Motor neuron (in vitro differentiated cells): ENCODE data around the gene CPZ. TPM values are rescaled to one million over a fixed set of nuclear protein-coding genes. Genes with fewer than 3 reads are reported as not detected.
A peak's percentile ranks its signal among the peaks of the same experiment; 100 is the strongest.

ENCODE experiments used
- ATAC-seq, 8 experiments: fragments of 200-7000 bp; cut with Tn5 transposase; replicated peaks in 6 of 8; 2 replicates each; pipeline ENCODE4 v1.8.0; 2021; ENCODE audit warnings: mild to moderate bottlenecking in 8 of 8, moderate library complexity in 8 of 8
- H3K27ac ChIP-seq, 2 donors: fragments of 250-450 bp; sonication (Bioruptor Pico); 2 replicates each; pipeline ENCODE4 v1.9.0; 2021; ENCODE audit warnings: antibody characterized with exemption in 2 of 2, mild to moderate bottlenecking in 2 of 2, moderate library complexity in 1 of 2
- H3K4me1 ChIP-seq, 2 donors: fragments of 250-450 bp; sonication (Bioruptor Pico); replicated peaks in 1 of 2; 2 replicates each; pipeline ENCODE4 v1.6.1; 2021; ENCODE audit warnings: antibody characterized with exemption in 2 of 2, mild to moderate bottlenecking in 2 of 2, moderate library complexity in 1 of 2
- H3K4me3 ChIP-seq, 5 donors: fragments of 250-450 bp; sonication (Bioruptor Pico); 2 replicates each; pipeline ENCODE4 v1.9.0; 2021; ENCODE audit warnings: antibody characterized with exemption in 5 of 5, mild to moderate bottlenecking in 5 of 5, moderate library complexity in 4 of 5
- WGBS, 10 experiments: fragments of 450-650 bp; shearing (Covaris generic); methylation state at CpG; one replicate each; pipeline ENCODE4 v1.0.0; 2022; 5-methylcytosine and 5-hydroxymethylcytosine counted together
- in situ Hi-C, 9 experiments: fragments of 400-800 bp; cut with MboI; loops; one replicate each; pipeline ENCODE4 v1.15.0; 2021; ENCODE audit warnings: low sequenced_read_pairs in 9 of 9, low pct_unique_long_range_greater_than_20kb in 2 of 9; ENCODE audit not compliant: unreplicated experiment in 9 of 9
- total RNA-seq, 8 experiments: library from RNA; unstranded; fragments of 300-600 nt; gene quantifications; 2 replicates each; pipeline versions ENCODE4 v1.2.3 to v1.2.4, GENCODE V29; 2022

Gene CPZ
- total RNA-seq, 8 experiments from 2014 or later: 0.11 to 48.4 (median 1.4) TPM; not detected in 2

DNA sequence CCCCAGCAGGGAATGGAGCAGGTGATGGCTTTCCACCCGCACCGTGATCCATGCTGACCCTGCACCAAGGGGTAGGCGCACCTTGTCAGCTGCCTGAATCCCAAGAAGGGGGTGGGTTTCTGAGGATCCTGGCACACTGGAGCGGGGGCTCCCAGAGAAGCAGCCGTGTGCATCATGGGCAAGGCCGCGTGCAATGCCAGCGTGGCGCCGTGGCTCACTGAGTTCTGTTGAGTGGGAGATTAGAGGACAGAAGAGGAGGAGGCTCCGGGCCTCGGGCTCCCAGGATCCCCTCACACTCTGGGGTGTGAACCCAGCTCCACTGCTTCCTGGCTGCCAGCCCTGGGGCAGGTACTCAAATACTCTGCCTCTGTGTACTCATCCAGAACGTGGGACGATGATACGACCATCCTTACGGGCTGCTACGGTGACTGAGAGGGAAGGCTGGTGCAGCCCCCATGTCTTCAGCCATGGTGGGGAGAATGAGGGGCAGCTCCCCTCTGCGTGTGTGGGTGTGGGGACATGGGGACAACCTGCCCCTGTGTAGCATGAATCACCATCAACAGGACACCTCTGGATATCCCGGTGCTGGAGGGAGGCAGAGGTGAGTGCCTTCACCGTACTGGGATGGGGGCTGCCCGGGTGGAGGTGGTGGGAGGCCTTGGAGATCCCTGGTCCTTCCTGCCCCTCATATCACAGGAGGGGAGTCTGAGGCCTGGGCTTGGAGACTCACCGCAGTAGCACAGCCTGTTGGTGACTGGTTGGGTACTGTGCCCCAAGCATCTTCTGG, 52.6 kb downstream of the CPZ start:
- in situ Hi-C loops: no loop called here
- no peak for ATAC-seq
- Histone ChIP-seq H3K4me3 (no peak overlapping the region), H3K27ac (no peak overlapping the region), H3K4me1 (no peaks in the 10 kb centered on the region)
- 65 to 92% methylated on average over 5 to 6 of the region's 22 CpGs; no CpG with 5 or more reads in 8 of the 10 experiments for WGBS, 10 experiments

- in situ Hi-C loops: no loop called here
- H3K27ac ChIP-seq: no peak overlapping the region
- no peak for ATAC-seq
- no peaks in the 10 kb centered on the region for H3K4me1 ChIP-seq
- WGBS, 10 experiments: 86 to 93% (median 90%) methylated on average over 2 to 4 of the region's 16 CpGs; no CpG with 5 or more reads in 6 of the 10 experiments
- H3K4me3 ChIP-seq: no peak overlapping the region
Observed at GRCh38 chr4:8645753-8646124, 53.2 kb downstream of the CPZ start.

DNA sequence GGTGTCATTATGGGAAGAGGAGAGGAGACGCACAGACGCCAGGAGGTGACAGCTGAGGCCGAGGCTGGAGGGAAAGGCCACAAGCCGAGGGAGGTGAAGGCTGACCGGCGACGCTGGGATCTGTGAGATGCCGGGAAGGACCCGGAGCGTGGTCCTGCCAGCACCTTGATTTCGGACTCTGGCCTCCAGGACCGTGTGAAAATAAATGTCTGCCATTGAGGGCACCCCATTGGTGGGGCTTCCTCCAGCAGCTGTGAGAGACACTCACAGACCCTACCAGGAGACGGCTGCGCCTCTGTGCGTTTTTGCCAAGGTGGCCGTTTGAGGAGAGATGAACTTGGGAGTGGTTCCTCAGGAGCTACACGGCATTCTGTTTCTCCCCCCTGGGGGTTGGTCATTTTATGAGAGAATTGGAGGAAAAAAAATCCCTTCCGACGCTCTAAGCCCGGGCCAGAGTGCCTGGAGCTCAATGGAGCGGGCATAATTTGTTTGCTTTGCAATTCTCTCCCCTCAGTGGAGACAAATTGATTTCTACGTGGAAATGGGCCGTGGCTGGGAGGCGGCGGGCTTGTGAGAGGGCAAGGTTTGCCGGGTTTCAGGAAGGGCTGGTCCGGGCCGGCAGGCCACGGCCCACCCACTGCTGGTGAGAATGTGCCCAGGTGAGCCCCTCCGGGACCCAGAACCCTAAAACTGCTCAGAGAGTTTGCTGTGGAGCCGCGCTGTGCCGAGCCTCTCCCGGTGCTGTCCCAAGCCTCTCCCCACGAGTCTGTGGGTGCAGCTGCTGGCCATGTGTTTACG, 53.9 kb downstream of the CPZ start:
- Histone ChIP-seq H3K4me1 (no peaks in the 10 kb centered on the region), H3K27ac (no peak overlapping the region), H3K4me3 (no peak overlapping the region)
- WGBS, 10 experiments: 20 to 91% (median 55%) methylated on average over 1 to 11 of the region's 36 CpGs; no CpG with 5 or more reads in 1 of the 10 experiments
- in situ Hi-C loops: no loop called here
- peak in 5 of 8 experiments; percentile 48 to 89 (median 54) for ATAC-seq

DNA sequence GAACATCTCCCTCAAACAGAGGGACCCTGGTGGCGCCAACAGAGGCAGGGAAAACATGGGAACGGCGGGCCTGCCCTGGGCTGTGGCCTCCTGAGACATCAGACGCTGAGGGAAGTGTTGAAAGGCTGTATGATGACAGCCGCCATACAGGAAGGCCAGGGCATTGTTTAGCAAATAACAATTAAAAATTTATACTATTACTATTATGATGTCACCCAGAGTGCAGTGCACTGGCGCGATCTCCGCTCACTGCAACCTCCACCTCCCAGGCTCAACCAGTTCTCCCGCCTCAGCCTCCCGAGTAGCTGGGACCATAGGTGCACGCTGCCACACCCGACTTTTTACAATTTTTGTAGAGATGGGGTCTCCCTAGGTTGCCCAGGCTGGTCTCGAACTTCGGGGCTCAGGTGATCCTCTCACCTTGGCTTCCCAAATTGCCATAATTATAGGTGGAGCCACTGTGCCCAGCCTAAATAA, 54.6 kb downstream of the CPZ start:
- no peak overlapping the region for H3K27ac ChIP-seq

DNA sequence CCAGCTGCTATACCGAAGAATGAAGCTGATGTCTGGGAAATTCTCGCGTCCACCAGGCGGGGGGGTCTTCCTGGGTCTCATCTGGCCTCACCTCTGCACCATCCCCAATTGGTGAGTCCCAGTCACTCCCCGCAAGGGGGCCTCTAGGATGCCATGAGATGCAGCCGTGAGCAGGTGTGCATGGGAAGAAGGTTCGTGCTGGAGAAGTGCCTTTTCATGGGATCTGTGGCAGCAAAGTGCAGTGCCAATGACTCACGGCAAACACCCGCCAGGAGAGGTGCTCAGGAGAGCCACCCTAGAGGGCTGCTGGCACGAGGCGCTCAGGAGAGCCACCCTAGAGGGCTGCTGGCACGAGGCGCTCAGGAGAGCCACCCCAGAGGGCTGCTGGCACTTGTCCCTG, 55.1 kb downstream of the CPZ start:
- Histone ChIP-seq H3K4me1 (no peaks in the 10 kb centered on the region), H3K4me3 (no peak overlapping the region), H3K27ac (no peak overlapping the region)
- in situ Hi-C loops: no loop called here
- ATAC-seq: no peak
- WGBS, 10 experiments: 53 to 100% (median 69%) methylated on average over 1 to 9 of the region's 13 CpGs; no CpG with 5 or more reads in 7 of the 10 experiments

More for the DNA sequence above, 54.6 kb downstream of the CPZ start:
- ATAC-seq: no peak
- in situ Hi-C loops: no loop called here
- H3K4me3 ChIP-seq: no peak overlapping the region
- H3K4me1 ChIP-seq: no peaks in the 10 kb centered on the region
- 0 to 89% (median 74%) methylated on average over 3 to 9 of the region's 14 CpGs; no CpG with 5 or more reads in 5 of the 10 experiments for WGBS, 10 experiments

DNA sequence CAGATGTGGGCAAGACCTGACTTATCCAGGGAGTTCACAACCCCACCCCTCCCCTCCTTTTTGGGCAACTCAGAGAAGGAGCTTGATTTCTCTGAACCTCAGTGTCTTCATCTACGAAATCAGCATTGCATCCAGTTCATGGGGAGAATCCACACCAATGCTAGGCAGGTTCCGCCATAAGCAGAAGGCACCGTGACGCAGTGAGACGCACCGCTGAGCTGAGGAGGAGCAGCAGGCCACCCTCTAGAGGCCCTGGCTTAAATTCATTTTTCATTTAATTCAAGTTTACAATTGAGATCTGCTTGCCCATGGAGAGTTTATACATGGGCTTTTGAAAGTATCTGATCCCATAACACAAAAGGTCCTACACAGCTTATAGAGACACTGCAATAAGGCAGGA, 55.7 kb downstream of the CPZ start:
- Histone ChIP-seq H3K4me3 (no peak overlapping the region), H3K4me1 (no peaks in the 10 kb centered on the region), H3K27ac (no peak overlapping the region)
- WGBS, 10 experiments: 70 to 100% (median 83%) methylated on average over 2 to 6 of the region's 6 CpGs; no CpG with 5 or more reads in 4 of the 10 experiments
- in situ Hi-C loops: no loop called here
- no peak for ATAC-seq

- Histone ChIP-seq H3K4me3 (no peak overlapping the region), H3K4me1 (no peaks in the 10 kb centered on the region), H3K27ac (no peak overlapping the region)
- in situ Hi-C loops: no loop called here
- no peak for ATAC-seq
- 8 to 85% (median 63%) methylated on average over 1 to 9 of the region's 23 CpGs for WGBS, 10 experiments
Observed at GRCh38 chr4:8648816-8649630, 56.5 kb downstream of the CPZ start.

GRCh38 chr4:8649631-8650361, 57.2 kb downstream of the CPZ start:
- in situ Hi-C loops: no loop called here

GRCh38 chr4:8651661-8652180, 59.2 kb downstream of the CPZ start:
- no peak for ATAC-seq
- Histone ChIP-seq H3K27ac (no peak overlapping the region), H3K4me3 (no peak overlapping the region), H3K4me1 (no peaks in the 10 kb centered on the region)
- in situ Hi-C loops: no loop called here
- WGBS, 10 experiments: 25 to 100% (median 58%) methylated on average over 1 to 2 of the region's 18 CpGs; no CpG with 5 or more reads in 4 of the 10 experiments

More at GRCh38 chr4:8649631-8650361, 57.2 kb downstream of the CPZ start:
- no peak overlapping the region for H3K27ac ChIP-seq
- ATAC-seq: no peak
- H3K4me1 ChIP-seq: no peaks in the 10 kb centered on the region
- H3K4me3 ChIP-seq: no peak overlapping the region
- 0 to 100% (median 60%) methylated on average over 1 to 13 of the region's 33 CpGs; no CpG with 5 or more reads in 1 of the 10 experiments for WGBS, 10 experiments

- Histone ChIP-seq H3K27ac (no peak overlapping the region), H3K4me1 (no peaks in the 10 kb centered on the region), H3K4me3 (no peak overlapping the region)
- no peak for ATAC-seq
- in situ Hi-C loops: no loop called here
- 0 to 100% (median 65%) methylated on average over 1 to 7 of the region's 25 CpGs; no CpG with 5 or more reads in 4 of the 10 experiments for WGBS, 10 experiments
Observed at GRCh38 chr4:8652181-8653078, 59.9 kb downstream of the CPZ start.

DNA sequence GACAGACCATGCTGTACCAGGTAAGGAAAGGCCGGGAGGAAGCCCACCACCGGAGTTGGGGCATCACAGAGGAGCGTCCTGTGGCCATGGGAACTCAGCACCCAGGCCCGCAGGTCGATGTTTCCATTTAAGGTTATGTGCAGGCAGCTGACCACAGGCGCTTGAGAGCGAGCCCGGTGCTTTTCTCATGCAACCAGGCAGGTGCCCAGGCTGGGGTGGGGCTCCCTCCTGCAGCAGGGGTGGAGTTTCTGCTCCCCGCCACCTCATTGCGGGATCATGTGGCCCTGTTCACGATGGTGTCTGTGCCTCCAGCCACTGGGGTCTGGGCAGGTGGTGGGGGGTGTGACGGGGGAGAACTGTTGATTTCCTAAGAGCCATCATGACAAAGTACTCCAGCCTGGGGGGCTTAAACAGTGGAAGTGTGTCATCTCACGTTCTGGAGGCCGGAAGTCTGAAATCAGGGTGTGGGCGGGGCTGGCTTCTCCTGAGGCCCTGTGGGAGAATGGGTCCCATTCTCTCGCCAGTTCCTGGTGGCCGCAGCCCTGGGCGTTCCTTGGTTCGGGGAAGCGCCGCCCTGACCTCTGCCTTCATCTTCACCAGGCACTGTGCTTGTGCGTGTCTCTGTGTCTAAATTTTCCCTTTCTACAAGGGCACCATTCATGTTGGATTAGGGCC, 60.9 kb downstream of the CPZ start:
- WGBS, 10 experiments: 39 to 100% (median 50%) methylated on average over 1 to 5 of the region's 22 CpGs; no CpG with 5 or more reads in 3 of the 10 experiments
- in situ Hi-C loops: no loop called here
- no peak for ATAC-seq
- Histone ChIP-seq H3K4me3 (no peak overlapping the region), H3K27ac (no peak overlapping the region), H3K4me1 (no peaks in the 10 kb centered on the region)
